K562 (cell line): ENCODE results near the gene TMEM208. TPM values are rescaled to one million over a fixed set of nuclear protein-coding genes. Genes with fewer than 3 reads are reported as not detected.
A peak's percentile ranks its signal among the peaks of the same experiment; 100 is the strongest.

Experiments used
- ATAC-seq: fragments of 200-7000 bp; cut with Tn5 transposase; 3 replicates; pipeline ENCODE4 v1.9.1; 2020; ENCODE audit warnings: moderate library complexity
- BruUV-seq: library from RNA; stranded (reverse); fragments of 400-500 nt; replicated peaks from 2 replicates; lab custom pipeline; 2021; lab: Mats Ljungman, UMichigan
- CTCF ChIA-PET: fragments of 300-600 bp; formaldehyde crosslinking; extraction: SDS; loops from one replicate; lab custom pipeline; 2021; ENCODE audit warnings: low intra/inter-chr PET ratio; lab: Yijun Ruan, JAX
- POLR2A ChIA-PET: fragments of 300-600, 350-650 bp; sonication (Branson Sonifier 250); formaldehyde crosslinking; extraction: SDS; loops from one replicate; lab custom pipeline; 2021; ENCODE audit warnings: antibody characterized with exemption, inconsistent platforms; lab: Yijun Ruan, JAX
- DNase-seq, 4 experiments: peaks; one replicate each; pipeline versions ENCODE4 v3.0.0 to v3.0.0-alpha.2; 2011 to 2018; ENCODE audit warnings: low spot score in 3 of 4, mixed read lengths in 3 of 4; ENCODE audit errors: extremely low read depth in 1 of 4
- FAIRE-seq: peaks from 2 replicates; lab custom pipeline; 2011; peaks lifted over from hg19 to GRCh38; lab: Jason Lieb, UNC
- H2AFZ ChIP-seq: 2 replicates; pipeline ENCODE4 v1.6.0; 2011; ENCODE audit warnings: low read depth, low read length, control low read depth, inconsistent platforms
- H3K27ac ChIP-seq: fragments of 200-600 bp; 3 replicates; pipeline ENCODE4 v1.8.0; 2011; ENCODE audit warnings: low read depth, mild to moderate bottlenecking, control low read depth, inconsistent platforms, low read length, moderate library complexity, mixed read lengths; ENCODE audit errors: extremely low read depth
- H3K27me3 ChIP-seq, 2 experiments: fragments of 300-600 bp in 1 of 2; 2 replicates in 1 of 2; 3 replicates in 1 of 2; pipeline versions ENCODE4 v1.6.0 to v1.8.0; 2011; ENCODE audit warnings: inconsistent platforms in 2 of 2, low read length in 2 of 2, mild to moderate bottlenecking in 1 of 2, mixed read lengths in 1 of 2, moderate library complexity in 1 of 2; ENCODE audit not compliant: control insufficient read depth in 2 of 2, insufficient read depth in 2 of 2
- H3K36me3 ChIP-seq: fragments of 300-600 bp; 3 replicates; pipeline ENCODE4 v1.8.0; 2011; ENCODE audit warnings: mild to moderate bottlenecking, low read length, inconsistent platforms; ENCODE audit not compliant: control insufficient read depth, insufficient read depth
- H3K4me1 ChIP-seq, 2 experiments: fragments of 200-600 bp in 1 of 2; replicated peaks in 1 of 2; 2 replicates in 1 of 2; 3 replicates in 1 of 2; pipeline versions ENCODE4 v1.5.1 to v1.8.0; 2011; ENCODE audit warnings: inconsistent platforms in 2 of 2, low read length in 2 of 2, mild to moderate bottlenecking in 1 of 2, mixed read lengths in 1 of 2, moderate library complexity in 1 of 2; ENCODE audit not compliant: control insufficient read depth in 2 of 2, insufficient read depth in 2 of 2
- H3K4me2 ChIP-seq: 2 replicates; pipeline ENCODE4 v1.6.1; 2011; ENCODE audit warnings: low read length, control low read depth, inconsistent platforms, mixed read lengths; ENCODE audit not compliant: insufficient read depth
- H3K4me3 ChIP-seq: fragments of 200-600 bp; sonication (generic), shearing (Covaris generic); 2 replicates; pipeline ENCODE4 v1.5.1; 2016; ENCODE audit warnings: control low read depth, inconsistent platforms
- H3K79me2 ChIP-seq: fragments of 200-600 bp; 3 replicates; pipeline ENCODE4 v1.8.0; 2011; ENCODE audit warnings: low read length, inconsistent platforms; ENCODE audit not compliant: control insufficient read depth, insufficient read depth
- H3K9ac ChIP-seq, 2 experiments: 2 replicates each; pipeline versions ENCODE4 v1.6.0 to v1.6.1; 2011; ENCODE audit warnings: low read depth in 2 of 2, low read length in 2 of 2, control low read depth in 1 of 2, inconsistent platforms in 1 of 2, mild to moderate bottlenecking in 1 of 2, mixed read lengths in 1 of 2; ENCODE audit not compliant: insufficient read depth in 1 of 2
- H3K9me1 ChIP-seq: one replicate; pipeline ENCODE4 v1.6.0; 2011; ENCODE audit warnings: inconsistent platforms, mild to moderate bottlenecking, low read length, moderate library complexity; ENCODE audit not compliant: control insufficient read depth, insufficient read depth
- H3K9me3 ChIP-seq: replicated peaks from 2 replicates; pipeline ENCODE4 v1.5.1; 2011; ENCODE audit warnings: low read depth, low read length, inconsistent platforms; ENCODE audit not compliant: control insufficient read depth, insufficient read depth
- H4K20me1 ChIP-seq: replicated peaks from 2 replicates; pipeline ENCODE4 v1.6.1; 2011; ENCODE audit warnings: low read length, inconsistent platforms, mixed read lengths; ENCODE audit not compliant: control insufficient read depth, insufficient read depth
- ATF1 ChIP-seq, 2 experiments: fragments of 450-650 bp in 1 of 2; IDR thresholded peaks; 2 replicates each; pipeline ENCODE4 v1.6.1; 2016; ENCODE audit warnings: missing compliant biosample characterization in 1 of 2, missing genetic modification characterization in 1 of 2
- BCL6 ChIP-seq: fragments of 250-450 bp; sonication (Bioruptor Pico); IDR thresholded peaks from 2 replicates; pipeline ENCODE4 v1.4.0; 2020
- MAFF ChIP-seq: IDR thresholded peaks from 2 replicates; pipeline ENCODE4 v1.6.1; 2012; ENCODE audit warnings: low read length, improper control_type of control experiment
- SNRNP70 ChIP-seq: fragments of 200-400 bp; formaldehyde crosslinking; optimal IDR thresholded peaks from 2 replicates; pipeline ENCODE3; 2017; ENCODE audit warnings: low read depth, low read length
- WGBS: fragments of 100-300 bp; shearing (Covaris generic); methylation state at CpG from one replicate; pipeline ENCODE4 v1.1.6; 2016; ENCODE audit warnings: low coverage, mixed read lengths; ENCODE audit not compliant: insufficient coverage; ENCODE audit errors: missing lambda C conversion rate; 5-methylcytosine and 5-hydroxymethylcytosine counted together
- in situ Hi-C: fragments of 300-500 bp; cut with MboI; formaldehyde crosslinking; loops from 4 replicates; pipeline ENCODE4 v1.15.0; 2018; ENCODE audit warnings: inconsistent platforms, mixed read lengths
- intact Hi-C: fragments of 100-400 bp; cut with micrococcal nuclease; formaldehyde crosslinking; loops from 2 replicates; pipeline ENCODE4 v1.14.2; 2022
- polyA plus RNA-seq, 8 experiments: library from polyadenylated mRNA; depleted of rRNA in 4 of 8; stranded (reverse) in 5 of 8; unstranded in 3 of 8; fragments of >200 nt; fragmentation: Nextera tagmentation in 2 of 8; fragmentation: Illumina TruSeq in 1 of 8; extraction: Ambion mirVana in 2 of 8; extraction: Trizol in 1 of 8; gene quantifications; 2 replicates each; pipeline versions ENCODE4 v1.2.1 to v1.2.3, GENCODE V29; 2011 to 2014; ENCODE audit warnings: inconsistent platforms in 1 of 8, missing spikeins in 1 of 8
- total RNA-seq, 7 experiments: library from RNA; depleted of rRNA in 6 of 7; stranded (reverse); fragments of >200 nt in 6 of 7; fragmentation: Illumina TruSeq in 2 of 7; extraction: Trizol in 2 of 7; gene quantifications; 2 replicates each; pipeline versions ENCODE4 v1.2.1 to v1.2.3, GENCODE V29; 2011 to 2021; ENCODE audit warnings: low replicate concordance in 1 of 7
- TF ChIP-seq, protein P1 (sequence below): conservative IDR thresholded peaks from 2 replicates; pipeline ENCODE4 v1.6.1; 2011; ENCODE audit warnings: low read depth, mild to moderate bottlenecking, low read length; ENCODE audit not compliant: control insufficient read depth

TMEM208 gene
- total and polyA plus RNA-seq, 9 of the 15 experiments (the other 6 are each of a cell fraction or from before 2014, with no cell fraction given): 31.8 to 239 (median 54.3) TPM

DNA sequence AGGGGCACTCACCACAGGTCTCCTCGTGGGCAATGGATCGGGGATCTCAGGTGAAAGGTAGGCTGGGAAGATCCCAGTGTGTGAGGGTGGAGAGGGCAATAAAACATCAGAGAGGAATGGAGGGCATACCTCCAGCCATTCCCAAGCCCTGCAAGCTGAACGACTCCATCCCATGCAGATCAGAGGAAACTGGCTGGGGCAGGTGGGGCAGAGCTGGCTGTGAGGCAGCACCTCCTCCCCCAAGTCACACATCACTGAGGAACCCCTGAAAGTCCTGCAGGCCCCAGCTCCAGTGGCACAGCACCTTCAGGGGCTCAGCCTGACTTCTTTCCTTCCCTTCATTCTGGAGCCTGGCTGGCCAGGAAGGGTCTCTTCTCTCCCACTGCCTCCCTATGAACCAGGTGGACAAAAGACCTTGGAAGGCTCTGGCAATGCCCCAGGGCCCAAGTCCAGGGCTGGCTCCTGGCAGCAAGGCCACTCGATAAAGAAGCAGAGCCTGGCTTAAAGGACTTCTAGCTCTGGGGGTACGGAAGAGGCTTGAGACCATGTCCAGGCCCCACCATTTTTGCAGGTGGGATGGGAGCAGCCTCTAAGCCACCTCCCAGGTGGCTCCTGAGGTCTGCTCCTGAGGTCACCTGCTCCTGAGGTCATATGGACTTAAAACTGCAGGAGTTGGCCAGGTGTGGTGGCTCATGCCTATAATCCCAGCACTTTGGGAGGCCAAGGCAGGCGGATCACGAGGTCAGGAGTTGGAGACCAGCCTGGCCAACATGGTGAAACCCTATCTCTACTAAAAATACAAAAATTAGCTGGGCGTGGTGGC is 13.5 kb upstream of the TMEM208 start:
- ChIA-PET CTCF (no interaction called here), POLR2A (interaction anchor here (0.9 kb wide), 1 partner anchor 10 kb away, joined by 3 read pairs; no protein-coding TSS in a partner anchor)
- no peaks in the 10 kb centered on the region for H3K9me3 ChIP-seq
- H3K27ac ChIP-seq: no peak overlapping the region
- DNase-seq: no peak
- no peaks in the 10 kb centered on the region for H3K79me2 ChIP-seq
- no TSS peak for BruUV-seq
- H3K4me1 ChIP-seq: peaks cover 20 to 43% of the 10 kb centered on the region in 2 experiments
- H3K36me3 ChIP-seq: no peaks in the 10 kb centered on the region
- ATAC-seq: no peak
- no peak overlapping the region for H3K4me2 ChIP-seq
- WGBS: 45% methylated on average over 7 of the region's 8 CpGs
- intact Hi-C loops (no loop called here), in situ Hi-C loops (no loop called here)
- peak overlapping the region in 1 of 2 experiments; percentile 70; a peak in 2 of 4 replicates for H3K9ac ChIP-seq
- no peaks in the 10 kb centered on the region for H3K27me3 ChIP-seq
- H4K20me1 ChIP-seq: no peaks in the 10 kb centered on the region
- no peak overlapping the region for H3K4me3 ChIP-seq
- no peaks in the 10 kb centered on the region for H3K9me1 ChIP-seq
- H2AFZ ChIP-seq: no peak overlapping the region
- TF ChIP-seq, protein P1, sequence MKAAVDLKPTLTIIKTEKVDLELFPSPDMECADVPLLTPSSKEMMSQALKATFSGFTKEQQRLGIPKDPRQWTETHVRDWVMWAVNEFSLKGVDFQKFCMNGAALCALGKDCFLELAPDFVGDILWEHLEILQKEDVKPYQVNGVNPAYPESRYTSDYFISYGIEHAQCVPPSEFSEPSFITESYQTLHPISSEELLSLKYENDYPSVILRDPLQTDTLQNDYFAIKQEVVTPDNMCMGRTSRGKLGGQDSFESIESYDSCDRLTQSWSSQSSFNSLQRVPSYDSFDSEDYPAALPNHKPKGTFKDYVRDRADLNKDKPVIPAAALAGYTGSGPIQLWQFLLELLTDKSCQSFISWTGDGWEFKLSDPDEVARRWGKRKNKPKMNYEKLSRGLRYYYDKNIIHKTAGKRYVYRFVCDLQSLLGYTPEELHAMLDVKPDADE: no peak
- TF ChIP-seq ATF1 (CRISPR knock-in tag; IDR thresholded peaks at IDR 0.05) (no peak), ATF1 (tag; IDR thresholded peaks at IDR 0.05) (no peak), MAFF (no peak), SNRNP70 (no peak), BCL6 (no peak)
- FAIRE-seq: no peak
